Measurements from ENCODE around the gene CD44.

Gene CD44

GRCh38 chr11:35160902-35161597 lies 22.1 kb downstream of the CD44 start:
- no peak for DNase-seq (ENCODE audit: low spot score)
- TF ChIP-seq CTCF (IDR thresholded peaks at IDR 0.05; ENCODE audit: borderline replicate concordance, control extremely low read depth, extremely low read depth, insufficient read depth, missing control alignments), result no peak
- in situ Hi-C loops (cut with MboI; ENCODE audit: low sequenced_read_pairs, unreplicated experiment), result no loop called here

- in situ Hi-C loops (cut with MboI; ENCODE audit: low sequenced_read_pairs, unreplicated experiment), result no loop called here
- DNase-seq (ENCODE audit: low spot score), result no peak
- TF ChIP-seq CTCF (IDR thresholded peaks at IDR 0.05; ENCODE audit: borderline replicate concordance, control extremely low read depth, extremely low read depth, insufficient read depth, missing control alignments), result no peak
Measured at GRCh38 chr11:35162745-35163144, 23.8 kb downstream of the CD44 start.

- in situ Hi-C loops (cut with MboI; ENCODE audit: low sequenced_read_pairs, unreplicated experiment), result no loop called here
- no peak for TF ChIP-seq CTCF (IDR thresholded peaks at IDR 0.05; ENCODE audit: borderline replicate concordance, control extremely low read depth, extremely low read depth, insufficient read depth, missing control alignments)
- no peak for DNase-seq (ENCODE audit: low spot score)
Measured at GRCh38 chr11:35163209-35163608, 24.2 kb downstream of the CD44 start.

GRCh38 chr11:35163702-35164496 lies 24.9 kb downstream of the CD44 start:
- in situ Hi-C loops (cut with MboI; ENCODE audit: low sequenced_read_pairs, unreplicated experiment), result no loop called here
- no peak for DNase-seq (ENCODE audit: low spot score)
- TF ChIP-seq CTCF (IDR thresholded peaks at IDR 0.05; ENCODE audit: borderline replicate concordance, control extremely low read depth, extremely low read depth, insufficient read depth, missing control alignments), result peak; percentile 12

- no peak for DNase-seq (ENCODE audit: low spot score)
- in situ Hi-C loops (cut with MboI; ENCODE audit: low sequenced_read_pairs, unreplicated experiment), result no loop called here
- no peak for TF ChIP-seq CTCF (IDR thresholded peaks at IDR 0.05; ENCODE audit: borderline replicate concordance, control extremely low read depth, extremely low read depth, insufficient read depth, missing control alignments)
Measured at GRCh38 chr11:35165030-35165422, 26.1 kb downstream of the CD44 start.

- in situ Hi-C loops (cut with MboI; ENCODE audit: low sequenced_read_pairs, unreplicated experiment), result no loop called here
- TF ChIP-seq CTCF (IDR thresholded peaks at IDR 0.05; ENCODE audit: borderline replicate concordance, control extremely low read depth, extremely low read depth, insufficient read depth, missing control alignments), result no peak
- DNase-seq (ENCODE audit: low spot score), result peak; percentile 72
Measured at GRCh38 chr11:35165423-35166368, 26.7 kb downstream of the CD44 start.

Data from GM13976 (cell line).